Neutrophil (primary cell): ENCODE measurements around the gene NIBAN1.
"Not testable (repeated sequence)": the region's sequence is repeated elsewhere in the genome, so short reads cannot be mapped to it uniquely, and the experiment has no call there.

Experiments
- H3K27ac ChIP-seq: fragments of 200-600 bp; sonication (generic); 2 replicates; pipeline ENCODE4 v1.5.1; 2016; ENCODE audit warnings: mild to moderate bottlenecking, moderate library complexity
- H3K27me3 ChIP-seq: fragments of 200-600 bp; sonication (generic); 2 replicates; pipeline ENCODE4 v1.6.0; 2016; ENCODE audit warnings: mild to moderate bottlenecking
- H3K36me3 ChIP-seq: fragments of 200-600 bp; sonication (generic); 2 replicates; pipeline ENCODE4 v1.5.1; 2017
- H3K4me1 ChIP-seq, 2 experiments: fragments of 200-600 bp in 1 of 2; sonication (generic) in 1 of 2; 1 replicate in 1 of 2; 2 replicates in 1 of 2; pipeline versions ENCODE4 v1.5.1 to v1.6.1; 2013 to 2016; ENCODE audit warnings: low read depth in 1 of 2, low read length in 1 of 2, mild to moderate bottlenecking in 1 of 2, moderate library complexity in 1 of 2; ENCODE audit not compliant: control insufficient read depth in 1 of 2, insufficient read depth in 1 of 2
- H3K4me3 ChIP-seq, 2 experiments: fragments of 200-600 bp in 1 of 2; sonication (generic) in 1 of 2; 1 replicate in 1 of 2; 2 replicates in 1 of 2; pipeline ENCODE4 v1.5.1; 2013 to 2016; ENCODE audit warnings: low read depth in 1 of 2, low read length in 1 of 2, mild to moderate bottlenecking in 1 of 2, moderate library complexity in 1 of 2
- H3K9me3 ChIP-seq: fragments of 200-600 bp; sonication (generic); 2 replicates; pipeline ENCODE4 v1.5.1; 2016
- CTCF ChIP-seq: fragments of 200-600 bp; sonication (generic); IDR thresholded peaks from 2 replicates; pipeline ENCODE4 v1.5.1; 2016; ENCODE audit warnings: antibody characterized with exemption

Gene NIBAN1

GRCh38 chr1:185014941-185015340, 40.6 kb upstream of the NIBAN1 start:
- no peak overlapping the region for H3K27ac ChIP-seq
- no peak for TF ChIP-seq CTCF
- no peaks in the 10 kb centered on the region for H3K9me3 ChIP-seq
- H3K4me1 ChIP-seq = no peaks in the 10 kb centered on the region
- no peak overlapping the region for H3K4me3 ChIP-seq
- H3K27me3 ChIP-seq = no peaks in the 10 kb centered on the region
- H3K36me3 ChIP-seq = no peaks in the 10 kb centered on the region

GRCh38 chr1:185010361-185010760, 36.1 kb upstream of the NIBAN1 start:
- Histone ChIP-seq H3K4me1 (no peaks in the 10 kb centered on the region), H3K27ac (no peak overlapping the region), H3K27me3 (no peaks in the 10 kb centered on the region), H3K9me3 (no peaks in the 10 kb centered on the region), H3K36me3 (no peaks in the 10 kb centered on the region), H3K4me3 (no peak overlapping the region)
- TF ChIP-seq CTCF = no peak

- Histone ChIP-seq H3K27ac (no peak overlapping the region), H3K4me1 (no peaks in the 10 kb centered on the region), H3K36me3 (no peaks in the 10 kb centered on the region), H3K27me3 (no peaks in the 10 kb centered on the region), H3K9me3 (no peaks in the 10 kb centered on the region), H3K4me3 (no peak overlapping the region)
- no peak for TF ChIP-seq CTCF
These were observed 34.5 kb upstream of the NIBAN1 start for GRCh38 chr1:185008838-185009237.

GRCh38 chr1:185001312-185001880, 27.1 kb upstream of the NIBAN1 start:
- H3K9me3 ChIP-seq, H3K4me1 ChIP-seq, H3K36me3 ChIP-seq, H3K4me3 ChIP-seq, H3K27me3 ChIP-seq, H3K27ac ChIP-seq: not testable (repeated sequence)

- H3K27ac ChIP-seq, H3K27me3 ChIP-seq, H3K4me3 ChIP-seq, H3K36me3 ChIP-seq, H3K4me1 ChIP-seq, H3K9me3 ChIP-seq: not testable (repeated sequence)
These were observed 25.7 kb upstream of the NIBAN1 start for GRCh38 chr1:184999974-185000373.

GRCh38 chr1:184994301-184994700, 20.0 kb upstream of the NIBAN1 start:
- H3K4me1 ChIP-seq = peaks cover 22 to 24% of the 10 kb centered on the region in 2 experiments
- H3K27ac ChIP-seq = no peak overlapping the region
- no peak for TF ChIP-seq CTCF
- H3K27me3 ChIP-seq = no peaks in the 10 kb centered on the region
- no peaks in the 10 kb centered on the region for H3K9me3 ChIP-seq
- H3K36me3 ChIP-seq = no peaks in the 10 kb centered on the region
- H3K4me3 ChIP-seq = no peak overlapping the region

- Histone ChIP-seq H3K4me3 (no peak overlapping the region), H3K27me3 (no peaks in the 10 kb centered on the region), H3K27ac (no peak overlapping the region), H3K4me1 (peaks cover 36 to 38% of the 10 kb centered on the region in 2 experiments), H3K36me3 (no peaks in the 10 kb centered on the region), H3K9me3 (no peaks in the 10 kb centered on the region)
- TF ChIP-seq CTCF = no peak
These were observed 18.0 kb upstream of the NIBAN1 start for GRCh38 chr1:184992271-184992670.
